NB4 (cell line): ENCODE measurements around the gene GALNT2.
A peak's percentile ranks its signal among the peaks of the same experiment; 100 is the strongest.

Experiments
- DNase-seq: peaks from one replicate; pipeline ENCODE4 v3.0.0; 2010; ENCODE audit warnings: low read depth
- H3K4me3 ChIP-seq: one replicate; pipeline ENCODE4 v1.5.1; 2011; ENCODE audit warnings: mild to moderate bottlenecking, low read depth, low read length, moderate library complexity
- MYC ChIP-seq: IDR thresholded peaks from 2 replicates; pipeline ENCODE4 v1.6.1; 2011; ENCODE audit warnings: low read depth, low read length
- POLR2A ChIP-seq: IDR thresholded peaks from 2 replicates; pipeline ENCODE4 v1.6.1; 2011; ENCODE audit warnings: mild to moderate bottlenecking; ENCODE audit not compliant: insufficient read length; ENCODE audit errors: extremely low read depth
- TF ChIP-seq, protein P1 (sequence below): IDR thresholded peaks from 2 replicates; pipeline ENCODE4 v1.6.1; 2011; ENCODE audit warnings: low read depth, low read length
- TF ChIP-seq, protein P2 (sequence below): IDR thresholded peaks from one replicate; pipeline ENCODE4 v1.5.1; 2012; ENCODE audit warnings: low read depth, low read length

Gene GALNT2

GRCh38 chr1:230152999-230153398 lies 86.0 kb downstream of the GALNT2 start:
- H3K4me3 ChIP-seq = no peak overlapping the region
- TF ChIP-seq, protein P1, sequence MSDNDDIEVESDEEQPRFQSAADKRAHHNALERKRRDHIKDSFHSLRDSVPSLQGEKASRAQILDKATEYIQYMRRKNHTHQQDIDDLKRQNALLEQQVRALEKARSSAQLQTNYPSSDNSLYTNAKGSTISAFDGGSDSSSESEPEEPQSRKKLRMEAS = no peak
- no peak for TF ChIP-seq POLR2A
- TF ChIP-seq, protein P2, sequence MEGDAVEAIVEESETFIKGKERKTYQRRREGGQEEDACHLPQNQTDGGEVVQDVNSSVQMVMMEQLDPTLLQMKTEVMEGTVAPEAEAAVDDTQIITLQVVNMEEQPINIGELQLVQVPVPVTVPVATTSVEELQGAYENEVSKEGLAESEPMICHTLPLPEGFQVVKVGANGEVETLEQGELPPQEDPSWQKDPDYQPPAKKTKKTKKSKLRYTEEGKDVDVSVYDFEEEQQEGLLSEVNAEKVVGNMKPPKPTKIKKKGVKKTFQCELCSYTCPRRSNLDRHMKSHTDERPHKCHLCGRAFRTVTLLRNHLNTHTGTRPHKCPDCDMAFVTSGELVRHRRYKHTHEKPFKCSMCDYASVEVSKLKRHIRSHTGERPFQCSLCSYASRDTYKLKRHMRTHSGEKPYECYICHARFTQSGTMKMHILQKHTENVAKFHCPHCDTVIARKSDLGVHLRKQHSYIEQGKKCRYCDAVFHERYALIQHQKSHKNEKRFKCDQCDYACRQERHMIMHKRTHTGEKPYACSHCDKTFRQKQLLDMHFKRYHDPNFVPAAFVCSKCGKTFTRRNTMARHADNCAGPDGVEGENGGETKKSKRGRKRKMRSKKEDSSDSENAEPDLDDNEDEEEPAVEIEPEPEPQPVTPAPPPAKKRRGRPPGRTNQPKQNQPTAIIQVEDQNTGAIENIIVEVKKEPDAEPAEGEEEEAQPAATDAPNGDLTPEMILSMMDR = no peak
- TF ChIP-seq MYC = no peak
- no peak for DNase-seq

GRCh38 chr1:230153641-230154296 lies 86.7 kb downstream of the GALNT2 start:
- DNase-seq = peak; percentile 94
- peak overlapping the region; percentile 30 for H3K4me3 ChIP-seq
- TF ChIP-seq, protein P1 = peak; percentile 52; the same call in 1 of the 2 replicates
- TF ChIP-seq MYC = peak; percentile 82
- TF ChIP-seq, protein P2 = no peak

- H3K4me3 ChIP-seq = no peak overlapping the region
- no peak for TF ChIP-seq MYC
- TF ChIP-seq, protein P1 = no peak
- TF ChIP-seq, protein P2 = no peak
- no peak for TF ChIP-seq POLR2A
- no peak for DNase-seq
Observed at GRCh38 chr1:230155021-230155420, 88.0 kb downstream of the GALNT2 start.

GRCh38 chr1:230156068-230156467 lies 89.0 kb downstream of the GALNT2 start:
- TF ChIP-seq POLR2A (no peak), MYC (no peak)
- TF ChIP-seq, protein P1 = no peak
- TF ChIP-seq, protein P2 = no peak
- no peak overlapping the region for H3K4me3 ChIP-seq
- no peak for DNase-seq

DNA sequence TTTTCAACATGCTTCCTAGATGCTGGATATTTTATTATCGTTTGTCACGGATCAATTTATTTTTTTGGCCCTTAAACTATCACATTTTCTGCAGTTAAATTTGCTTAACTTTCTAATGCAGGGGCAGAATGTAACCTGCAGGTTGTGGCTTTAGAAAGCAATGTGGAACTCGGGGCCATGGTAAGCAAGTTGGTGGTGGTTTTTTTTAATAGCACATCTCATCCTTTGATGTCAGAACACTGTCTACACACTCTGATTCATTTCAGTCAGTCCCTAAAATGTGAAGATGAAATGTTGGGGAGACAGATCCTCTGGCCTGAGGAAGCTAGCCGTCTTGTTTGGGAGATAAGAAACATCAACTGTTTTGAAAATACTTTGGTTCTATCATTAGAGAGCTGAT lies 89.5 kb downstream of the GALNT2 start:
- DNase-seq = no peak
- TF ChIP-seq, protein P1 = no peak
- TF ChIP-seq MYC (no peak), POLR2A (no peak)
- TF ChIP-seq, protein P2 = no peak
- no peak overlapping the region for H3K4me3 ChIP-seq
